ENCODE results near the gene DLGAP4. TPM values are rescaled to one million over a fixed set of nuclear protein-coding genes. Genes with fewer than 3 reads are reported as not detected.

DLGAP4 gene
- total RNA-seq, 1 donor from 2014 or later, result 61.2 TPM

GRCh38 chr20:36462440-36463211 is 156.5 kb downstream of the DLGAP4 start:
- peak; percentile 15 for ATAC-seq
- Histone ChIP-seq H3K36me3 (no peaks in the 10 kb centered on the region), H3K27me3 (no peaks in the 10 kb centered on the region), H3K27ac (peak overlapping the region; percentile 91), H3K4me1 (peaks cover 48% of the 10 kb centered on the region), H3K4me3 (peak overlapping the region; percentile 88), H3K9me3 (no peaks in the 10 kb centered on the region)
- peak; percentile 78 for DNase-seq
- intact Hi-C loops (cut with DNase I), result no loop called here
- TF ChIP-seq CTCF (IDR thresholded peaks at IDR 0.05), result no peak

GRCh38 chr20:36463212-36464061 is 157.3 kb downstream of the DLGAP4 start:
- H3K9me3 ChIP-seq, result no peaks in the 10 kb centered on the region
- ATAC-seq, result no peak
- no peak for DNase-seq
- H3K27ac ChIP-seq, result peak overlapping the region; percentile 91
- peaks cover 56% of the 10 kb centered on the region for H3K4me1 ChIP-seq
- H3K4me3 ChIP-seq, result peak overlapping the region; percentile 88
- intact Hi-C loops (cut with DNase I), result no loop called here
- TF ChIP-seq CTCF (IDR thresholded peaks at IDR 0.05), result no peak
- H3K27me3 ChIP-seq, result no peaks in the 10 kb centered on the region
- no peaks in the 10 kb centered on the region for H3K36me3 ChIP-seq

- ATAC-seq (no peak), DNase-seq (no peak)
- H3K4me3 ChIP-seq, result no peak overlapping the region
- H3K27ac ChIP-seq, result peak overlapping the region; percentile 69
- peaks cover 69% of the 10 kb centered on the region for H3K4me1 ChIP-seq
- TF ChIP-seq CTCF (IDR thresholded peaks at IDR 0.05), result no peak
- intact Hi-C loops (cut with DNase I), result no loop called here
- no peaks in the 10 kb centered on the region for H3K36me3 ChIP-seq
- H3K9me3 ChIP-seq, result no peaks in the 10 kb centered on the region
- no peaks in the 10 kb centered on the region for H3K27me3 ChIP-seq
These were observed 159.3 kb downstream of the DLGAP4 start for GRCh38 chr20:36465109-36466080.

- H3K4me1 ChIP-seq, result peaks cover 71% of the 10 kb centered on the region
- intact Hi-C loops (cut with DNase I), result no loop called here
- no peaks in the 10 kb centered on the region for H3K36me3 ChIP-seq
- H3K27ac ChIP-seq, result peak overlapping the region; percentile 69
- no peak for ATAC-seq
- no peak for DNase-seq
- H3K9me3 ChIP-seq, result no peaks in the 10 kb centered on the region
- no peak for TF ChIP-seq CTCF (IDR thresholded peaks at IDR 0.05)
- no peaks in the 10 kb centered on the region for H3K27me3 ChIP-seq
- H3K4me3 ChIP-seq, result no peak overlapping the region
These were observed 159.9 kb downstream of the DLGAP4 start for GRCh38 chr20:36466089-36466488.

Measured in upper lobe of right lung (tissue), 1 donor.